Cardiac septum (tissue), 1 donor: ENCODE results near the gene METTL9. TPM values are rescaled to one million over a fixed set of nuclear protein-coding genes. Genes with fewer than 3 reads are reported as not detected.
"Not testable (repeated sequence)": the region's sequence is repeated elsewhere in the genome, so short reads cannot be mapped to it uniquely, and the experiment has no call there.

ENCODE experiments used
- DNase-seq: peaks from one replicate; pipeline ENCODE4 v3.0.0-alpha.2; 2020; ENCODE audit warnings: low spot score
- intact Hi-C: fragments of 100-400 bp; cut with DNase I; formaldehyde crosslinking; loops from one replicate; pipeline ENCODE4 v1.14.0; 2022
- total RNA-seq: library from RNA; stranded (reverse); fragmentation: NEBNext Ultra II Directional; extraction: Animal tissue kit (Norgen Biotek cat#: 25700); gene quantifications from one replicate; pipeline ENCODE4 v1.2.1, GENCODE V29; 2021
- donor health status: DM: no; HTN: no; CAD: no.

Gene METTL9
- total RNA-seq, 1 donor from 2014 or later: 56.1 TPM

GRCh38 chr16:21650521-21650920, 51.1 kb downstream of the METTL9 start:
- intact Hi-C loops: no loop called here
- DNase-seq: no peak

- intact Hi-C loops: no loop called here
- DNase-seq: no peak
Measured at GRCh38 chr16:21651515-21651914, 52.1 kb downstream of the METTL9 start.

GRCh38 chr16:21652453-21652852, 53.1 kb downstream of the METTL9 start, which contains the start of gene IGSF6:
Gene IGSF6 (minus strand): TSS chr16:21652608. CDS start chr16:21652598, 10 bp downstream.
- intact Hi-C loops: no loop called here
- DNase-seq: no peak

GRCh38 chr16:21653571-21653970, 54.2 kb downstream of the METTL9 start:
- intact Hi-C loops: no loop called here
- no peak for DNase-seq

GRCh38 chr16:21654466-21654865, 55.1 kb downstream of the METTL9 start:
- intact Hi-C loops: no loop called here
- DNase-seq: no peak

- DNase-seq: no peak
- intact Hi-C loops: no loop called here
Measured at GRCh38 chr16:21654881-21655280, 55.5 kb downstream of the METTL9 start.

- intact Hi-C loops: loop anchor here (2.0 kb wide), 1 partner anchor 52 kb away; no protein-coding TSS in a partner anchor
- DNase-seq: no peak
Measured at GRCh38 chr16:21656795-21657768, 57.7 kb downstream of the METTL9 start.

GRCh38 chr16:21659124-21659523, 59.7 kb downstream of the METTL9 start:
- intact Hi-C loops: no loop called here
- no peak for DNase-seq

- intact Hi-C loops: no loop called here
- DNase-seq: no peak
Measured at GRCh38 chr16:21663889-21664647, 64.7 kb downstream of the METTL9 start, which contains the start of gene OTOA. Gene OTOA (plus strand): TSS chr16:21663968. CDS start chr16:21678515, 14,547 bp downstream.

- intact Hi-C loops: no loop called here
- no peak for DNase-seq
Measured at GRCh38 chr16:21664801-21665492, 65.6 kb downstream of the METTL9 start.

GRCh38 chr16:21666772-21667171, 67.4 kb downstream of the METTL9 start:
- DNase-seq: no peak
- intact Hi-C loops: no loop called here

- no peak for DNase-seq
- intact Hi-C loops: no loop called here
Measured at GRCh38 chr16:21667575-21667974, 68.2 kb downstream of the METTL9 start.

GRCh38 chr16:21673469-21673868, 74.1 kb downstream of the METTL9 start:
- no peak for DNase-seq
- intact Hi-C loops: no loop called here

GRCh38 chr16:21674456-21674855, 75.1 kb downstream of the METTL9 start:
- intact Hi-C loops, DNase-seq: not testable (repeated sequence)

- DNase-seq, intact Hi-C loops: not testable (repeated sequence)
Measured at GRCh38 chr16:21680714-21681113, 81.3 kb downstream of the METTL9 start.

GRCh38 chr16:21683184-21683583, 83.8 kb downstream of the METTL9 start:
- no peak for DNase-seq
- intact Hi-C loops: no loop called here

GRCh38 chr16:21684199-21684598, 84.8 kb downstream of the METTL9 start:
- DNase-seq: no peak
- intact Hi-C loops: no loop called here

GRCh38 chr16:21685034-21685455, 85.7 kb downstream of the METTL9 start:
- no peak for DNase-seq
- intact Hi-C loops: no loop called here

- intact Hi-C loops: no loop called here
- no peak for DNase-seq
Measured at GRCh38 chr16:21689107-21689506, 89.7 kb downstream of the METTL9 start.

- intact Hi-C loops, DNase-seq: not testable (repeated sequence)
Measured at GRCh38 chr16:21690967-21691366, 91.6 kb downstream of the METTL9 start.
